Activated T-cell treated with anti-CD3 and anti-CD28 coated beads, Interleukin-2, amount 50 U/mL, for 24 hours (primary cell): ENCODE results near the gene PCYT1A.
"Not testable (repeated sequence)": the region's sequence is repeated elsewhere in the genome, so short reads cannot be mapped to it uniquely, and the experiment has no call there.

ENCODE experiments used
- DNase-seq: peaks from one replicate; pipeline ENCODE4 v3.0.0-alpha.2; 2020
- H3K27ac Mint-ChIP-seq: 2 replicates; pipeline ENCODE4 v1.8.0; 2020; ENCODE audit warnings: mild to moderate bottlenecking, mixed read lengths
- H3K27me3 Mint-ChIP-seq: 2 replicates; pipeline ENCODE4 v1.8.0; 2020; ENCODE audit warnings: mixed read lengths
- H3K36me3 Mint-ChIP-seq: 2 replicates; pipeline ENCODE4 v1.8.0; 2020; ENCODE audit warnings: low read depth, mixed read lengths
- H3K4me1 Mint-ChIP-seq: 2 replicates; pipeline ENCODE4 v1.8.0; 2020; ENCODE audit warnings: low read depth, mixed read lengths
- H3K4me3 Mint-ChIP-seq: 2 replicates; pipeline ENCODE4 v1.8.0; 2020; ENCODE audit warnings: mild to moderate bottlenecking, moderate library complexity, mixed read lengths
- H3K9me3 Mint-ChIP-seq: 2 replicates; pipeline ENCODE4 v1.8.0; 2020; ENCODE audit warnings: mixed read lengths

PCYT1A gene

DNA sequence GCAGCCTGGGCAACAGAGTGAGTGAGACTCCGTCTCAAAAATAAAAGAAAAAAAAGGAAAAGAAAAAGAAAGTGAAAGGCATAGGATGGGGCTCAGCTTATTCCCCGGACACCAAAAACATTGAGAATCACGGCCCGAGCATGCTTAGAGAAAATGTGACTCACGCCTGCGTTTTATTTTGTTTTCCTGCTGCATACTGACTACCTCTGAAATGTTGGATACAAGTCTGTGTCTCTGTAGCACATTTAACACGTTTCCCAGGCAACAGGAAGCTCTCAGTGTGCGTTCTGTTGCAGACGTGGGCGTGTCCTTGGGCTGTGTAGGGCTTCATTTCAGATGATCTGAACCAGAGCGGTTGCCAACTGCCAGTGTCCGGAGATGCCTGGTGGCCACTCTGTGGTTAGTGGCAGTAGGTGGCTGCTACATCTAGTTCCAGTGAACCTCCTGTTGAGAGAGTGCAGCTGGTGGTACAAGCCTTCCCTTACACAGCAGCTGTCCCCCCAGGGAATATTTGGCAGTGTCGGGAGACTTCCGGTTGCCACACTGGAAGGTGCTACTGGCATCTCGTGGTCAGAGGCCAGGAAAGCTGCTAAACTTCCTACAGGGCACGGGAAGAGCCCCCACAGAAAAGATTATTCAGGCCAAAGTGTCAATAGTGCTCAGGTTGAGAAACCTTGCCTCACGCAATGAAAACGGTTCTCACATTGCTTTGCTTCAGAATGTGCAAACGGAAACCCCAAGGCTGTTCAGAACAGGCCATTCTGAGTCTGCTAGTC lies 68.1 kb downstream of the PCYT1A start:
- Mint-ChIP-seq H3K4me3 (peak overlapping the region; percentile 58), H3K27me3 (no peaks in the 10 kb centered on the region), H3K4me1 (peaks cover 29% of the 10 kb centered on the region), H3K27ac (peak overlapping the region; percentile 89), H3K9me3 (no peaks in the 10 kb centered on the region), H3K36me3 (no peaks in the 10 kb centered on the region)
- DNase-seq: peak; percentile 65

- no peak for DNase-seq
- Mint-ChIP-seq H3K36me3 (no peaks in the 10 kb centered on the region), H3K4me3 (peak overlapping the region; percentile 58), H3K4me1 (peaks cover 29% of the 10 kb centered on the region), H3K27ac (no peak overlapping the region), H3K9me3 (no peaks in the 10 kb centered on the region), H3K27me3 (no peaks in the 10 kb centered on the region)
Observed at GRCh38 chr3:196218155-196218712, 69.3 kb downstream of the PCYT1A start.

DNA sequence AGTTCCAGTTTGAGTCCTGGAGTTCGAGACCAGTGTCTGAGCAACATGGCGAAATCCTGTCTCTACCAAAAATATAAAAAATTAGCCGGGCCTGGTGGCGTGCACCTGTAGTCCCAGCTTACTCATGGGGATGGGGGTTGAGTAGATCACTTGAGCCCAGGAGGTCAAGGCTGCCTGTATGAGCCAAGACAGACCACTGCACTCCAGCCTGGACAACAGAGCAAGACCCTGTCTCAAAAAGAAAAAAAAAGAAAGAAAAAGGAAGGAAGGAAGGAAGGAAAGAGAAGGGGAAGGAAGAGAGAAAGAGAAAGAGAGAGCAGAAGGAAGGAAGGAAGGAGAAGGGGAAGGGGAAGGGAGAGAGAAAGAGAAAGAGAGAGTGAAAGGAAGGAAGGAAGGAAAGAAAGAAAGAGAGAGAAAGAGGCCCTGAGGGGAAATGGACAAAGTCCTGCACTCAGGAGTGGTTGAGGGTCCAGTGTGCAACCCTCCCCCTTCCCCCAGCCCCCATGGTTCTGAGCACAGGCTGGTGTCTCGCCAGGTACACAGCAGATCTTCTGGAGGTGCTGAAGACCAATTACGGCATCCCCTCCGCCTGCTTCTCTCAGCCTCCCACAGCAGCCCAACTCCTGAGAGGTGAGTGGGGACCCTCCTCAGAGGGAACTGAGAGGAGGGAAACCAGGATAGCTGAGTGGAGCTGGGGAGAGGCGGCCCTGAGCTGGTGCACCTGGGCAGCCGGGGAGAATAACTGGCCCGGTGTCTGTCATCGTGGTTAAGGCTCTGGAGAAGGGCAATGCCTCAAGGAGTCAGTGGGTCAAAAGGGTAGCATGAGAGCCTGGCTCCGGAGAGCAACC lies 70.0 kb downstream of the PCYT1A start:
- DNase-seq: no peak
- H3K27ac Mint-ChIP-seq: peak overlapping the region; percentile 53
- H3K27me3 Mint-ChIP-seq: no peaks in the 10 kb centered on the region
- no peaks in the 10 kb centered on the region for H3K9me3 Mint-ChIP-seq
- H3K4me1 Mint-ChIP-seq: peaks cover 29% of the 10 kb centered on the region
- no peak overlapping the region for H3K4me3 Mint-ChIP-seq
- H3K36me3 Mint-ChIP-seq: no peaks in the 10 kb centered on the region

DNA sequence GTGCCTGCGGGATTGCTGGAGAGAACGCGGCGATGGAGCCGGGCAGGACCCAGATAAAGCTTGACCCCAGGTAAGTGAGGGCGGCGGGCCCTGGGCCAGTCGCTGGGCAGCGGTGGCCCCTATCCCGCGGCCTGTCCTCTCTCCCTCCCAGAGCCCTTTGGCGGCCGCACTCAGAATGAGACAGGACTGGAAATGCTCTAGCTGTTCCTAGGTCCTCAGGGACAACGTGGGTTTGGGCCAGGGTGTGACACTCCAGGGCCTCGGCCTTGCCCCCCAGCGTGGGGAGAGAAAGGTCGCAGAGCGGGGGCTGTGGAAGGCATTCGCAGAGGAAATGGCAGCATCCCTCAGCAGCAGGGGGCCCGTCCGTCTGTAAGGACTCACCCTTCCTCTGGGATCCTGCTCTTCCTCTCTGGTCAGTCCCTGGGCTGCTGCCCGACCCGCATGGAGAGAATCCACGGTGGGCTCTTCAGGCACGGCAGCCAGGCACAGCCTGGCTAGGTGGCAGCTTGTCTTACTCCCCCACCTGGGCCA lies 70.8 kb downstream of the PCYT1A start:
- no peaks in the 10 kb centered on the region for H3K36me3 Mint-ChIP-seq
- H3K4me1 Mint-ChIP-seq: peaks cover 29% of the 10 kb centered on the region
- H3K27me3 Mint-ChIP-seq: no peaks in the 10 kb centered on the region
- no peak overlapping the region for H3K4me3 Mint-ChIP-seq
- no peak for DNase-seq
- no peaks in the 10 kb centered on the region for H3K9me3 Mint-ChIP-seq
- H3K27ac Mint-ChIP-seq: no peak overlapping the region

- H3K4me3 Mint-ChIP-seq: no peak within 1 kb of the TSS
- H3K9me3 Mint-ChIP-seq: no peaks in the 10 kb centered on the region
- no peak for DNase-seq
- no peaks in the 10 kb centered on the region for H3K27me3 Mint-ChIP-seq
- no peaks in the 10 kb centered on the region for H3K36me3 Mint-ChIP-seq
- peaks cover 29% of the 10 kb centered on the region for H3K4me1 Mint-ChIP-seq
- H3K27ac Mint-ChIP-seq: peak within 1 kb of the TSS; percentile 53
Observed at GRCh38 chr3:196216089-196216564, 71.4 kb downstream of the PCYT1A start, which contains the start of gene SLC51A. SLC51A (plus strand) TSS chr3:196216534; CDS start chr3:196216713, 179 bp downstream.

GRCh38 chr3:196215493-196216020 lies 72.0 kb downstream of the PCYT1A start:
- no peak overlapping the region for H3K27ac Mint-ChIP-seq

DNA sequence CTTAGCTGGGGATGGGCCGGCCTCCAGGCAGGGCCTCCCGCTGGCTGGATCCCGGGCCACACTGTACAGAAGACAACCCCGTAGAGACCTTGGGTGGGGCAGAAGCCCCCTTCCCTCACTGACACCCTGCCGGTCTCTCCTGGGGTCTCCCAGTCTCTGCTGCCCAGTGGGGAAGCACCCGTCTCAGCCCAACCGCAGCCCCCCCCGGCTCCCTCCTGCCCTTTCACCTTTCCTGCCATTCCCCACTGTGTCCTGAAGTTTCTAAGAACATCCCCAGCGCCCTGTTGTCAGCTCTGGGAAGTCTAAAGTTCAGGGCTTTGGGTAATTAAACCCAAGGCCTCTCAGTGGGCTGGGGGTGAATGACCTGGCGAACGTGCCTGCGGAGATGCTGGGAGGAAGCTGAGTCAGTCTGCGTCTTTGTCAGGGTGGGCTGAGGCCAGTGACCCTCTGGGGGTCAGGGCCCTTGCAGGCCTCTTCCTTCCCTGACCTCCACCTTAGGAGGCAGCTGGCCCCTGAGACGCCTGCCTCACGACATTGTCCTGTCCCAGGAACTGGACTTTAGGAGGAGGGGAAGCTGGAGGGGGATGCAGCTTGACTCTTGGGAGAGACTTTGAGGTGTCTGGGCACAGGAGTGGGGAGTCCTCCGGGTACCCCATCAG lies 72.6 kb downstream of the PCYT1A start:
- H3K27ac Mint-ChIP-seq: no peak overlapping the region
- no peak overlapping the region for H3K4me3 Mint-ChIP-seq
- H3K27me3 Mint-ChIP-seq: no peaks in the 10 kb centered on the region
- H3K9me3 Mint-ChIP-seq: no peaks in the 10 kb centered on the region
- peaks cover 25% of the 10 kb centered on the region for H3K4me1 Mint-ChIP-seq
- no peaks in the 10 kb centered on the region for H3K36me3 Mint-ChIP-seq
- DNase-seq: no peak

More at GRCh38 chr3:196215493-196216020, 72.0 kb downstream of the PCYT1A start:
- Mint-ChIP-seq H3K4me1 (peaks cover 29% of the 10 kb centered on the region), H3K4me3 (no peak overlapping the region), H3K36me3 (no peaks in the 10 kb centered on the region), H3K27me3 (no peaks in the 10 kb centered on the region), H3K9me3 (no peaks in the 10 kb centered on the region)
- no peak for DNase-seq

- Mint-ChIP-seq H3K9me3 (no peaks in the 10 kb centered on the region), H3K4me1 (peaks cover 13% of the 10 kb centered on the region), H3K27ac (no peak within 1 kb of the TSS), H3K27me3 (no peaks in the 10 kb centered on the region), H3K36me3 (no peaks in the 10 kb centered on the region), H3K4me3 (no peak within 1 kb of the TSS)
- no peak for DNase-seq
Observed at GRCh38 chr3:196210673-196211556, 76.6 kb downstream of the PCYT1A start, which contains the start of gene ZDHHC19. ZDHHC19 (minus strand) TSS chr3:196211400; CDS start chr3:196211315, 85 bp downstream.

DNA sequence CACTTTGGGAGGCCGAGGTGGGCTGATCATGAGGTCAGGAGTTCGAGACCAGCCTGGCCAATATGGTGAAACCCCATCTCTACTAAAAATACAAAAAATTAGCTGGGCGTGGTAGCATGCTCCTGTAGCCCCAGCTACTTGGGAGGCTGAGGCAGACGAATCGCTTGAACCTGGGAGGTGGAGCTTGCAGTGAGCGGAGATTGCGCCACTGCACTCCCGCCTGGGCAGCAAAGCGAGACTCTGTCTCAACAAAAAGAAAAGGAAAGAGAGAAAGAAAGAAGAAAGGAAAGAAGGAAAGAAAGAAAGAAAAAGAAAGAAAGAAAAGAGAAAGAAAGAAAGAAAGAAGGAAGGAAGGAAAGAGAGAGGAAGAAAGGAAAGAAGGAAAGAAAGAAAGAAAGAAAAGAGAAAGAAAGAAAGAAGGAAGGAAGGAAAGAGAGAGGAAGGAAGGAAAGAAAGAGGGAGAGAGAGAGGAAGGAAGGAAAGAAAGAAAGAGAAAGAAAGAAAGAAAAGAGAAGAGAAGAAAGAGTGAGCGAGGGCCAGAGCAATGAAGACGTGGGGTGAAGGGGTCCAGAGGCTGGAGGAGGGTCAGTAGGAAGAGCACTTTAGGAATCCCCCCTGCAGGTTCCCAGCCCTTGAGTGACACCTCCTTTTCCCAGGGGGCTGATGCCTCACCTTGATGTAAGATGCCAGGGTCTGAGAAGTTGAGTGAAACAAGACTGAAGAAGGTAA lies 77.4 kb downstream of the PCYT1A start:
- not testable (repeated sequence) for H3K27me3 Mint-ChIP-seq, H3K9me3 Mint-ChIP-seq, DNase-seq, H3K4me3 Mint-ChIP-seq, H3K27ac Mint-ChIP-seq, H3K36me3 Mint-ChIP-seq
- peaks cover 13% of the 10 kb centered on the region for H3K4me1 Mint-ChIP-seq

GRCh38 chr3:196208942-196209695 lies 78.4 kb downstream of the PCYT1A start:
- H3K4me3 Mint-ChIP-seq: no peak overlapping the region
- peaks cover 13% of the 10 kb centered on the region for H3K4me1 Mint-ChIP-seq
- no peak overlapping the region for H3K27ac Mint-ChIP-seq
- H3K27me3 Mint-ChIP-seq: no peaks in the 10 kb centered on the region
- no peak for DNase-seq
- H3K9me3 Mint-ChIP-seq: no peaks in the 10 kb centered on the region
- no peaks in the 10 kb centered on the region for H3K36me3 Mint-ChIP-seq

DNA sequence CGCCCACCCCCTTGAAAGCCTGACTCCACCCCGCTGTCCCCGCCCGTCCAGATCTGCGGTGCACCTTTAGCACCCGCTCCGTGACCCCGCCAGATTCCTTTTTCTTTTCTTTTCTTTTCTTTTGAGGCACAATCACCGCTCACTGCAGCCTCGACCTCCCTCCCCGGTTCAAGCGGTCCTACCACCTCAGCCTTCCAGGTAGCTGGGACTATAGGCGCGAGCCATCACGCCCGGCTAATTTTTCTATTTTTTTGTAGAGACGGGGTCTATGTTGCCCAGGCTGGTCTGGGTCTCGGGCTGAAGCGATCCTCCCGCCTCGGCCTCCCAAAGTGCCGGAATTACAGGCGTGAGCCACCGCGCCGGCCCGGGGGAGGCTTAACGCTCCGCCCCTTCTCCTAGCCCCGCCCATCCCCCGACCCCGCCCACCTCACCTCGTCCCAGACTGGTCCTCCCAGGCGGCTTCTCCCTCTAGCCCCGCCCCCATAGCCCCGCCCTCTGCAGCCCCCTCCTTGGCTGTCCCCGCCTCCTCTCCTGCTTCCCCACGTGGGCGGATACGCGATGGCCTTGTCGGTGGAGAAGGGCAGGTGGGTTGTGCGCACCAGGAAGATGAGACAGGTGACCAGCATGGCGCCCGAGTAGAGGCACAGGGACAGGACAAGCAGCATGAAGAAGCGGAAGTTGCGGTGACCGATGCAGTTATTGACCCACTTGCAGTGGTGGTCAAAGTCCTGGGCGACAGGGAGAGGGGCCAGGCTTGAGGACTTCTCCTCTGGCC lies 79.5 kb downstream of the PCYT1A start:
- Mint-ChIP-seq H3K4me1 (peaks cover 13% of the 10 kb centered on the region), H3K27ac (peak overlapping the region; percentile 33), H3K27me3 (no peaks in the 10 kb centered on the region), H3K36me3 (no peaks in the 10 kb centered on the region), H3K4me3 (peak overlapping the region; percentile 76), H3K9me3 (no peaks in the 10 kb centered on the region)
- peak; percentile 67 for DNase-seq
